ENCODE data around the gene DDN.

GRCh38 chr12:49046129-49046895 lies 47.1 kb upstream of the DDN start:
- TF ChIP-seq ELK1 (IDR thresholded peaks at IDR 0.05; ENCODE audit: low read depth, low read length) = no peak
- no peak for TF ChIP-seq SUZ12 (IDR thresholded peaks at IDR 0.05; ENCODE audit: unreplicated experiment)
- no peak for TF ChIP-seq EED (IDR thresholded peaks at IDR 0.05; ENCODE audit: low read depth)
- TF ChIP-seq TCF12 (IDR thresholded peaks at IDR 0.05; ENCODE audit: low read depth, low read length) = no peak
- TF ChIP-seq CTCF (IDR thresholded peaks at IDR 0.05 in 2 of 3, conservative IDR thresholded peaks at IDR 0.05 in 1 of 3; ENCODE audit: control insufficient read depth in 2 of 3, extremely low read depth in 1 of 3, insufficient read depth in 1 of 3, low read depth in 3 of 3, low read length in 3 of 3) = no peak
- TF ChIP-seq ZNF274 (IDR thresholded peaks at IDR 0.05; ENCODE audit: insufficient read depth, insufficient read length) = no peak
- no peak for TF ChIP-seq JUNB (IDR thresholded peaks at IDR 0.05)
- TF ChIP-seq CEBPB (IDR thresholded peaks at IDR 0.05; ENCODE audit: borderline replicate concordance in 1 of 2, low read depth in 2 of 2, low read length in 2 of 2) = no peak

All from GM12878 (cell line).